Measurements from ENCODE around the gene PSMC3. TPM values are rescaled to one million over a fixed set of nuclear protein-coding genes. Genes with fewer than 3 reads are reported as not detected.

The PSMC3 gene
- polyA plus RNA-seq, 1 experiment: 191 TPM

DNA sequence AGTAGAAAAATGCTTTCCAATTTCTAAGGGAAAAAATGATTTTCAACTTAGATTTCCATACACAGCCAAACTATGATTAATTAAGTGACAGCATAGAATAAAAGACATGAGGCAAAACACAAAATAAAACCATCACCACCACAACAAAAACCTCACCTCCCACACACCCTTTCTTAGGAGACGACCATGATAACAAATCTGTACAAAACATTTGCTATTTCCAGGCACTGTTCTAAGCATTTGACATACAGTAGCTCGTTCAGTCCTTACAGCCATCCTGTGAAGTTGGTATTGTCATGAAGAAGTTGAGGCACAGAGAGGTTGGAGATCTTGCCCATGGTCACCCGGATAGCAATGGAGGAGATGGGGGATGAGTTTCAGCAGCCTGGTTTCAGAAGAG lies 56.6 kb downstream of the PSMC3 start:
- TF ChIP-seq, protein P1, sequence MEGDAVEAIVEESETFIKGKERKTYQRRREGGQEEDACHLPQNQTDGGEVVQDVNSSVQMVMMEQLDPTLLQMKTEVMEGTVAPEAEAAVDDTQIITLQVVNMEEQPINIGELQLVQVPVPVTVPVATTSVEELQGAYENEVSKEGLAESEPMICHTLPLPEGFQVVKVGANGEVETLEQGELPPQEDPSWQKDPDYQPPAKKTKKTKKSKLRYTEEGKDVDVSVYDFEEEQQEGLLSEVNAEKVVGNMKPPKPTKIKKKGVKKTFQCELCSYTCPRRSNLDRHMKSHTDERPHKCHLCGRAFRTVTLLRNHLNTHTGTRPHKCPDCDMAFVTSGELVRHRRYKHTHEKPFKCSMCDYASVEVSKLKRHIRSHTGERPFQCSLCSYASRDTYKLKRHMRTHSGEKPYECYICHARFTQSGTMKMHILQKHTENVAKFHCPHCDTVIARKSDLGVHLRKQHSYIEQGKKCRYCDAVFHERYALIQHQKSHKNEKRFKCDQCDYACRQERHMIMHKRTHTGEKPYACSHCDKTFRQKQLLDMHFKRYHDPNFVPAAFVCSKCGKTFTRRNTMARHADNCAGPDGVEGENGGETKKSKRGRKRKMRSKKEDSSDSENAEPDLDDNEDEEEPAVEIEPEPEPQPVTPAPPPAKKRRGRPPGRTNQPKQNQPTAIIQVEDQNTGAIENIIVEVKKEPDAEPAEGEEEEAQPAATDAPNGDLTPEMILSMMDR (IDR thresholded peaks at IDR 0.05; ENCODE audit: insufficient read depth, low read depth, low read length): no peak
- Histone ChIP-seq H3K4me3 (ENCODE audit: low read depth, low read length) (no peak overlapping the region), H3K27me3 (ENCODE audit: control insufficient read depth, insufficient read depth, low read length) (peaks cover 2% of the 10 kb centered on the region; the same call in 1 of the 2 replicates), H3K36me3 (ENCODE audit: control insufficient read depth, insufficient read depth, low read length) (no peaks in the 10 kb centered on the region)
- CTCF ChIA-PET: interaction anchor here (1.3 to 1.6 kb wide), 3 partner anchors 10 to 24 kb away, joined by 3 read pairs; no protein-coding TSS in a partner anchor
- POLR2A ChIA-PET: no interaction called here
- DNase-seq (ENCODE audit: low read depth): no peak

Small RNA genes lying within 50 kb of the gene (small RNA-seq; reads per million reads assigned to genes)
- gene MIR4487 (ENCODE audit: insufficient read length, low read depth, low replicate concordance): not detected

Other genes starting within 250 kb of the PSMC3 start
- 44.8 and 58.1 TPM in 2 replicates for gene ARFGAP2, start 249.6 kb downstream of the PSMC3 start, polyA plus RNA-seq (2011; rRNA removed)
- gene PACSIN3, start 240.0 kb downstream of the PSMC3 start, polyA plus RNA-seq (2011; rRNA removed): 17.6 and 25.2 TPM in 2 replicates
- 44.9 and 46.5 TPM in 2 replicates for gene DDB2, start 211.5 kb downstream of the PSMC3 start, polyA plus RNA-seq (2011; rRNA removed)
- gene ACP2, start 177.6 kb downstream of the PSMC3 start, polyA plus RNA-seq (2011; rRNA removed): 24.6 and 31.1 TPM in 2 replicates
- gene NR1H3, start 168.4 kb downstream of the PSMC3 start, polyA plus RNA-seq (2011; rRNA removed): 20.7 and 25.9 TPM in 2 replicates
- gene MADD, start 156.3 kb downstream of the PSMC3 start, polyA plus RNA-seq (2011; rRNA removed): 15.4 and 19.8 TPM in 2 replicates
- not detected in 2 replicates for gene MYBPC3, start 73.7 kb downstream of the PSMC3 start, polyA plus RNA-seq (2011; rRNA removed)
- gene SPI1, start 47.9 kb downstream of the PSMC3 start, polyA plus RNA-seq (2011; rRNA removed): not detected in 2 replicates
- 59.7 and 108 TPM in 2 replicates for gene SLC39A13, start 17.8 kb downstream of the PSMC3 start, polyA plus RNA-seq (2011; rRNA removed)
- gene RAPSN, start 22.7 kb upstream of the PSMC3 start, polyA plus RNA-seq (2011; rRNA removed): 0.10 and 0.12 TPM in 2 replicates
- 73.5 and 85.4 TPM in 2 replicates for gene CELF1, start 126.7 kb upstream of the PSMC3 start, polyA plus RNA-seq (2011; rRNA removed)
- gene PTPMT1, start 139.2 kb upstream of the PSMC3 start, polyA plus RNA-seq (2011; rRNA removed): 61.9 and 69.4 TPM in 2 replicates
- gene KBTBD4, start 152.5 kb upstream of the PSMC3 start, polyA plus RNA-seq (2011; rRNA removed): 21.9 and 25.5 TPM in 2 replicates
- gene NDUFS3, start 152.6 kb upstream of the PSMC3 start, polyA plus RNA-seq (2011; rRNA removed): 85.5 and 98.0 TPM in 2 replicates
- gene FAM180B, start 160.2 kb upstream of the PSMC3 start, polyA plus RNA-seq (2011; rRNA removed): not detected in 2 replicates
- 0.04 and 0.05 TPM in 2 replicates for gene C1QTNF4, start 168.0 kb upstream of the PSMC3 start, polyA plus RNA-seq (2011; rRNA removed)
- gene MTCH2, start 216.1 kb upstream of the PSMC3 start, polyA plus RNA-seq (2011; rRNA removed): 104 and 157 TPM in 2 replicates